GM12878 (cell line): ENCODE data around the gene SEPSECS. TPM values are rescaled to one million over a fixed set of nuclear protein-coding genes. Genes with fewer than 3 reads are reported as not detected.

Experiments used
- ATAC-seq: fragments of 200-7000 bp; cut with Tn5 transposase; 3 replicates; pipeline ENCODE4 v1.9.1; 2020; ENCODE audit warnings: mild to moderate bottlenecking, moderate library complexity
- BruUV-seq: library from RNA; stranded (reverse); fragments of 400-500 nt; replicated peaks from 2 replicates; lab custom pipeline; 2021; lab: Mats Ljungman, UMichigan
- CTCF ChIA-PET: fragments of 300-600 bp; sonication (Branson Sonifier 250); formaldehyde crosslinking; extraction: SDS; loops from one replicate; lab custom pipeline; 2021; ENCODE audit warnings: inconsistent platforms; lab: Yijun Ruan, JAX
- POLR2A ChIA-PET: fragments of 350-600 bp; formaldehyde crosslinking; extraction: SDS; loops from one replicate; lab custom pipeline; 2021; ENCODE audit warnings: inconsistent platforms; lab: Charles Lee
- RAD21 ChIA-PET: fragments of 300-600 bp; sonication (Branson Sonifier 250); formaldehyde crosslinking; loops from one replicate; lab custom pipeline; 2023; ENCODE audit warnings: antibody characterized with exemption; ENCODE audit not compliant: unreplicated experiment; lab: Charles Lee
- SMC1A ChIA-PET: fragments of 300-600 bp; sonication (Branson Sonifier 250); formaldehyde crosslinking; loops from one replicate; lab custom pipeline; 2023; ENCODE audit not compliant: unreplicated experiment, uncharacterized antibody; lab: Charles Lee
- DNase-seq: peaks from one replicate; pipeline ENCODE4 v3.0.0-alpha.2; 2011; ENCODE audit warnings: low read depth, low spot score
- FAIRE-seq: peaks from 3 replicates; lab custom pipeline; 2011; peaks lifted over from hg19 to GRCh38; lab: Jason Lieb, UNC
- H2AFZ ChIP-seq: 2 replicates; pipeline ENCODE4 v1.6.0; 2011; ENCODE audit warnings: low read depth, low read length, control low read depth; ENCODE audit not compliant: control insufficient read depth
- H3K27ac ChIP-seq: 2 replicates; pipeline ENCODE4 v1.5.1; 2011; ENCODE audit warnings: control low read depth; ENCODE audit not compliant: control insufficient read depth, insufficient read depth
- H3K27me3 ChIP-seq, 2 experiments: replicated peaks in 1 of 2; 2 replicates each; pipeline versions ENCODE4 v1.6.0 to v1.6.1; 2011; ENCODE audit warnings: low read length in 1 of 2; ENCODE audit not compliant: control insufficient read depth in 2 of 2, insufficient read depth in 2 of 2
- H3K36me3 ChIP-seq, 2 experiments: 2 replicates each; pipeline ENCODE4 v1.5.1; 2011; ENCODE audit warnings: low read length in 1 of 2; ENCODE audit not compliant: control insufficient read depth in 2 of 2, insufficient read depth in 2 of 2
- H3K4me1 ChIP-seq: 2 replicates; pipeline ENCODE4 v1.6.1; 2011; ENCODE audit warnings: mild to moderate bottlenecking, low read length, moderate library complexity, mixed read lengths; ENCODE audit not compliant: control insufficient read depth, insufficient read depth
- H3K4me2 ChIP-seq: 2 replicates; pipeline ENCODE4 v1.6.0; 2011; ENCODE audit warnings: control low read depth; ENCODE audit not compliant: control insufficient read depth, insufficient read depth
- H3K4me3 ChIP-seq: fragments of 200-600 bp; sonication (generic); 2 replicates; pipeline ENCODE4 v1.5.1; 2016
- H3K79me2 ChIP-seq: 2 replicates; pipeline ENCODE4 v1.6.0; 2011; ENCODE audit warnings: low read length; ENCODE audit not compliant: control insufficient read depth, insufficient read depth
- H3K9ac ChIP-seq: 2 replicates; pipeline ENCODE4 v1.8.0; 2011; ENCODE audit warnings: low read length, control low read depth, mixed read lengths; ENCODE audit not compliant: control insufficient read depth, insufficient read depth
- H3K9me3 ChIP-seq: replicated peaks from 3 replicates; pipeline ENCODE4 v1.5.1; 2011; ENCODE audit warnings: mild to moderate bottlenecking, low read length; ENCODE audit not compliant: control insufficient read depth, insufficient read depth
- H4K20me1 ChIP-seq: 2 replicates; pipeline ENCODE4 v1.6.0; 2011; ENCODE audit not compliant: control insufficient read depth, insufficient read depth
- CBFB ChIP-seq: IDR thresholded peaks from 2 replicates; pipeline ENCODE4 v1.6.1; 2016; ENCODE audit warnings: antibody characterized with exemption, low read depth
- FOS ChIP-seq: IDR thresholded peaks from 3 replicates; pipeline ENCODE4 v1.6.1; 2011; ENCODE audit warnings: borderline replicate concordance; ENCODE audit not compliant: insufficient read length; ENCODE audit errors: extremely low read depth
- IKZF1 ChIP-seq: fragments of 450-650 bp; conservative IDR thresholded peaks from 2 replicates; pipeline ENCODE4 v1.6.1; 2017; ENCODE audit warnings: antibody characterized with exemption, mild to moderate bottlenecking
- MEF2A ChIP-seq: IDR thresholded peaks from 2 replicates; pipeline ENCODE4 v1.6.1; 2011; ENCODE audit warnings: low read depth, mild to moderate bottlenecking, low read length, moderate library complexity; ENCODE audit not compliant: insufficient read depth
- RELA ChIP-seq: fragments of 450-650 bp; IDR thresholded peaks from 2 replicates; pipeline ENCODE4 v1.8.0; 2014; ENCODE audit warnings: borderline replicate concordance; ENCODE audit not compliant: partially characterized antibody
- TARDBP ChIP-seq: IDR thresholded peaks from 2 replicates; pipeline ENCODE4 v1.6.1; 2016; ENCODE audit warnings: borderline replicate concordance
- WGBS: methylation state at CpG from one replicate; pipeline ENCODE4 v1.1.6; 2016; ENCODE audit warnings: low lambda C conversion rate; ENCODE audit not compliant: insufficient replicate concordance, insufficient coverage; ENCODE audit errors: missing lambda C conversion rate; 5-methylcytosine and 5-hydroxymethylcytosine counted together
- in situ Hi-C: fragments of 300-500 bp; cut with MboI; formaldehyde crosslinking; loops from 9 replicates; pipeline ENCODE4 v1.14.3; 2018; ENCODE audit warnings: mixed read lengths
- intact Hi-C: fragments of 100-400 bp; cut with micrococcal nuclease; formaldehyde crosslinking; loops from one replicate; pipeline ENCODE4 v1.14.2; 2022; ENCODE audit not compliant: unreplicated experiment
- polyA plus RNA-seq, 11 experiments: library from polyadenylated mRNA; depleted of rRNA in 4 of 11; unstranded in 6 of 11; stranded (reverse) in 5 of 11; fragments of >200 nt; fragmentation: Nextera tagmentation in 4 of 11; fragmentation: Illumina TruSeq in 1 of 11; extraction: Ambion mirVana in 4 of 11; extraction: Trizol in 1 of 11; gene quantifications; 1 replicate in 1 of 11; 2 replicates in 10 of 11; pipeline versions ENCODE4 v1.2.1 to v1.2.3, GENCODE V29; 2011 to 2016; ENCODE audit warnings: inconsistent platforms in 2 of 11, missing spikeins in 2 of 11, low read depth in 1 of 11
- total RNA-seq, 4 experiments: library from RNA; depleted of rRNA in 3 of 4; stranded (reverse); fragments of >200 nt in 3 of 4; fragmentation: Illumina TruSeq in 1 of 4; extraction: Trizol in 1 of 4; gene quantifications; 2 replicates each; pipeline versions ENCODE4 v1.2.1 to v1.2.3, GENCODE V29; 2013 to 2021
- TF ChIP-seq, protein P1 (sequence below): fragments of 450-650 bp; IDR thresholded peaks from 2 replicates; pipeline ENCODE4 v1.6.1; 2014; ENCODE audit warnings: mild to moderate bottlenecking
- TF ChIP-seq, protein P2 (sequence below): fragments of 450-650 bp; IDR thresholded peaks from 2 replicates; pipeline ENCODE4 v1.6.1; 2016; ENCODE audit warnings: mild to moderate bottlenecking, moderate library complexity, borderline replicate concordance
- TF ChIP-seq, protein P3 (sequence below): IDR thresholded peaks from 2 replicates; pipeline ENCODE4 v1.6.1; 2011; ENCODE audit warnings: low read depth, mild to moderate bottlenecking, low read length, moderate library complexity, borderline replicate concordance; ENCODE audit errors: extremely low read depth
- TF ChIP-seq, protein P4 (sequence below): IDR thresholded peaks from 2 replicates; pipeline ENCODE4 v1.6.1; 2011; ENCODE audit warnings: low read depth, low read length, improper control_type of control experiment, borderline replicate concordance

SEPSECS gene
- total and polyA plus RNA-seq, 10 of the 15 experiments (the other 5 are each of a cell fraction or from before 2014, with no cell fraction given): 2.8 to 15.8 (median 7.2) TPM

DNA sequence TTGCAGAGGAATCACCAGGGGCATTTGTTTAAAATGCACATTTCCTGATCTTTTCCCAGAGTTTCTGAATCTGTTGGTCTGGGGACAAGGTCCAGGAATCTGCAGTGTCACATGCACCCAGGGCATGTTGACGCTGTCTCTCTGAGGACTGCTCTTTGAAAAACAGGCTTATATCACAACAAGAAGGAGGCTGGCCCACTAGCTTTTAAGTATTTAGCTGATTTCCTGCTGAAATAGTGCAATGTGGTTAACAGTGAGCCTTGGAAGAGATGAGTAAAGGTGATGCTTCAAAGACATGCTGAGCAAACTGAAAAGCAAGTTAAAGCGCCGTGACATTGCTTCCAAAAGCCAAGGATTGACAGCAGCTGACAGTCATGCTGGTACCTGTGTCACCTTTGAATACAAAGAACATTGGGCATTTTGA, 18.6 kb upstream of the SEPSECS start:
- no peaks in the 10 kb centered on the region for H3K36me3 ChIP-seq
- H4K20me1 ChIP-seq: no peaks in the 10 kb centered on the region
- CTCF ChIA-PET: interaction anchor here (0.7 to 5.8 kb wide), 7 partner anchors 11 to 188 kb away, joined by 3 to 92 read pairs (median 6); partner anchors contain the start of genes SEPSECS and ZCCHC4
- BruUV-seq: no TSS peak
- no peak overlapping the region for H3K27ac ChIP-seq
- no peak overlapping the region for H3K9ac ChIP-seq
- in situ Hi-C loops: loop anchor here (25.0 kb wide), 1 partner anchor 183 kb away; no protein-coding TSS in a partner anchor
- WGBS: 79% methylated on average over 3 of the region's 3 CpGs
- SMC1A ChIA-PET: interaction anchor here (1.4 to 3.1 kb wide), 4 partner anchors 15 to 188 kb away, joined by 3 to 29 read pairs (median 6); no protein-coding TSS in a partner anchor
- no peak for TF ChIP-seq FOS
- TF ChIP-seq CBFB: no peak
- no peak for TF ChIP-seq TARDBP
- TF ChIP-seq MEF2A: no peak
- TF ChIP-seq, protein P1, sequence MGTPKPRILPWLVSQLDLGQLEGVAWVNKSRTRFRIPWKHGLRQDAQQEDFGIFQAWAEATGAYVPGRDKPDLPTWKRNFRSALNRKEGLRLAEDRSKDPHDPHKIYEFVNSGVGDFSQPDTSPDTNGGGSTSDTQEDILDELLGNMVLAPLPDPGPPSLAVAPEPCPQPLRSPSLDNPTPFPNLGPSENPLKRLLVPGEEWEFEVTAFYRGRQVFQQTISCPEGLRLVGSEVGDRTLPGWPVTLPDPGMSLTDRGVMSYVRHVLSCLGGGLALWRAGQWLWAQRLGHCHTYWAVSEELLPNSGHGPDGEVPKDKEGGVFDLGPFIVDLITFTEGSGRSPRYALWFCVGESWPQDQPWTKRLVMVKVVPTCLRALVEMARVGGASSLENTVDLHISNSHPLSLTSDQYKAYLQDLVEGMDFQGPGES: no peak
- H2AFZ ChIP-seq: no peak overlapping the region
- POLR2A ChIA-PET: no interaction called here
- no peak for ATAC-seq
- H3K4me2 ChIP-seq: no peak overlapping the region
- RAD21 ChIA-PET: interaction anchor here (1.1 to 2.1 kb wide), 3 partner anchors 134 to 189 kb away, joined by 3 to 20 read pairs (median 5); partner anchors contain the start of gene ZCCHC4
- no peak overlapping the region for H3K4me3 ChIP-seq
- no peaks in the 10 kb centered on the region for H3K27me3 ChIP-seq
- intact Hi-C loops: no loop called here
- H3K9me3 ChIP-seq: no peaks in the 10 kb centered on the region
- no peak for FAIRE-seq
- no peaks in the 10 kb centered on the region for H3K79me2 ChIP-seq
- H3K4me1 ChIP-seq: no peaks in the 10 kb centered on the region
- no peak for DNase-seq

DNA sequence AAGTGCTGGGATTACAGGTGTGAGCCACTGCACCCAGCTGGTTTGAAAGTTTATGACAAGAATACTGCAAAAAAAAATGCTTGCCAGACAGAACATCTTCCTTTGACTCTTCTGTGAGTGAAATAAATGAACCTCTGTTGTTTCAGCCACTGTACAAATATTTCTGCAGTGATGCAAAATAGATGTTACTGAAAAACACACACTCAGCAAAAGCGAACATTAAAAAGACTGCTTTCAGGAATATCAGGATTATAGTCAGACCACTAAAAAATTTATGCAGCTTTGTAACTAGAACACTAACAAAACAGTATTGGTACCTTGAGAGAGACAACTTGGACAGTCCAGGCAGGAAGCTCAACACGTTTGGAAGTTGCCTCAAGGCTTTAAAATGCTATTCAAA, 16.9 kb upstream of the SEPSECS start:
- H3K4me3 ChIP-seq: no peak overlapping the region
- DNase-seq (no peak), FAIRE-seq (no peak), ATAC-seq (no peak)
- H3K27ac ChIP-seq: no peak overlapping the region
- H3K79me2 ChIP-seq: no peaks in the 10 kb centered on the region
- no peaks in the 10 kb centered on the region for H3K36me3 ChIP-seq
- no peak overlapping the region for H3K4me2 ChIP-seq
- POLR2A ChIA-PET: no interaction called here
- H3K27me3 ChIP-seq: no peaks in the 10 kb centered on the region
- no peaks in the 10 kb centered on the region for H3K9me3 ChIP-seq
- SMC1A ChIA-PET: interaction anchor here (0.8 to 1.5 kb wide), 4 partner anchors 12 to 190 kb away, joined by 3 to 9 read pairs (median 3); no protein-coding TSS in a partner anchor
- WGBS: 64% methylated on average over 2 of the region's 2 CpGs
- RAD21 ChIA-PET: no interaction called here
- no peak overlapping the region for H3K9ac ChIP-seq
- H2AFZ ChIP-seq: no peak overlapping the region
- intact Hi-C loops: no loop called here
- H3K4me1 ChIP-seq: peaks cover 8% of the 10 kb centered on the region; the same call in 1 of the 2 replicates
- BruUV-seq: no TSS peak
- CTCF ChIA-PET: interaction anchor here (5.8 kb wide), 1 partner anchor 190 kb away, joined by 92 read pairs; no protein-coding TSS in a partner anchor
- in situ Hi-C loops: loop anchor here (25.0 kb wide), 1 partner anchor 185 kb away; no protein-coding TSS in a partner anchor
- H4K20me1 ChIP-seq: no peaks in the 10 kb centered on the region
- TF ChIP-seq, protein P2, sequence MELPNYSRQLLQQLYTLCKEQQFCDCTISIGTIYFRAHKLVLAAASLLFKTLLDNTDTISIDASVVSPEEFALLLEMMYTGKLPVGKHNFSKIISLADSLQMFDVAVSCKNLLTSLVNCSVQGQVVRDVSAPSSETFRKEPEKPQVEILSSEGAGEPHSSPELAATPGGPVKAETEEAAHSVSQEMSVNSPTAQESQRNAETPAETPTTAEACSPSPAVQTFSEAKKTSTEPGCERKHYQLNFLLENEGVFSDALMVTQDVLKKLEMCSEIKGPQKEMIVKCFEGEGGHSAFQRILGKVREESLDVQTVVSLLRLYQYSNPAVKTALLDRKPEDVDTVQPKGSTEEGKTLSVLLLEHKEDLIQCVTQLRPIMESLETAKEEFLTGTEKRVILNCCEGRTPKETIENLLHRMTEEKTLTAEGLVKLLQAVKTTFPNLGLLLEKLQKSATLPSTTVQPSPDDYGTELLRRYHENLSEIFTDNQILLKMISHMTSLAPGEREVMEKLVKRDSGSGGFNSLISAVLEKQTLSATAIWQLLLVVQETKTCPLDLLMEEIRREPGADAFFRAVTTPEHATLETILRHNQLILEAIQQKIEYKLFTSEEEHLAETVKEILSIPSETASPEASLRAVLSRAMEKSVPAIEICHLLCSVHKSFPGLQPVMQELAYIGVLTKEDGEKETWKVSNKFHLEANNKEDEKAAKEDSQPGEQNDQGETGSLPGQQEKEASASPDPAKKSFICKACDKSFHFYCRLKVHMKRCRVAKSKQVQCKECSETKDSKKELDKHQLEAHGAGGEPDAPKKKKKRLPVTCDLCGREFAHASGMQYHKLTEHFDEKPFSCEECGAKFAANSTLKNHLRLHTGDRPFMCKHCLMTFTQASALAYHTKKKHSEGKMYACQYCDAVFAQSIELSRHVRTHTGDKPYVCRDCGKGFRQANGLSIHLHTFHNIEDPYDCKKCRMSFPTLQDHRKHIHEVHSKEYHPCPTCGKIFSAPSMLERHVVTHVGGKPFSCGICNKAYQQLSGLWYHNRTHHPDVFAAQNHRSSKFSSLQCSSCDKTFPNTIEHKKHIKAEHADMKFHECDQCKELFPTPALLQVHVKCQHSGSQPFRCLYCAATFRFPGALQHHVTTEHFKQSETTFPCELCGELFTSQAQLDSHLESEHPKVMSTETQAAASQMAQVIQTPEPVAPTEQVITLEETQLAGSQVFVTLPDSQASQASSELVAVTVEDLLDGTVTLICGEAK: no peak
- TF ChIP-seq, protein P3, sequence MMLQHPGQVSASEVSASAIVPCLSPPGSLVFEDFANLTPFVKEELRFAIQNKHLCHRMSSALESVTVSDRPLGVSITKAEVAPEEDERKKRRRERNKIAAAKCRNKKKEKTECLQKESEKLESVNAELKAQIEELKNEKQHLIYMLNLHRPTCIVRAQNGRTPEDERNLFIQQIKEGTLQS: no peak
- TF ChIP-seq, protein P4, sequence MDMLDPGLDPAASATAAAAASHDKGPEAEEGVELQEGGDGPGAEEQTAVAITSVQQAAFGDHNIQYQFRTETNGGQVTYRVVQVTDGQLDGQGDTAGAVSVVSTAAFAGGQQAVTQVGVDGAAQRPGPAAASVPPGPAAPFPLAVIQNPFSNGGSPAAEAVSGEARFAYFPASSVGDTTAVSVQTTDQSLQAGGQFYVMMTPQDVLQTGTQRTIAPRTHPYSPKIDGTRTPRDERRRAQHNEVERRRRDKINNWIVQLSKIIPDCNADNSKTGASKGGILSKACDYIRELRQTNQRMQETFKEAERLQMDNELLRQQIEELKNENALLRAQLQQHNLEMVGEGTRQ: no peak
- TF ChIP-seq RELA (no peak), IKZF1 (no peak)
